Endodermal cell (in vitro differentiated cells): ENCODE results near the gene MAP3K9. TPM values are rescaled to one million over a fixed set of nuclear protein-coding genes. Genes with fewer than 3 reads are reported as not detected.
A peak's percentile ranks its signal among the peaks of the same experiment; 100 is the strongest.

Source experiments
- DNase-seq: peaks from one replicate; pipeline ENCODE4 v3.0.0-alpha.2; 2017
- H3K27ac ChIP-seq: 2 replicates; pipeline ENCODE4 v1.5.1; 2013; ENCODE audit warnings: mild to moderate bottlenecking, low read depth, low read length, moderate library complexity
- H3K27me3 ChIP-seq: 2 replicates; pipeline ENCODE4 v1.6.1; 2013; ENCODE audit warnings: mild to moderate bottlenecking, low read length, moderate library complexity; ENCODE audit not compliant: insufficient read depth, control insufficient read depth, poor library complexity, severe bottlenecking
- H3K36me3 ChIP-seq: 2 replicates; pipeline ENCODE4 v1.7.0; 2013; ENCODE audit warnings: mild to moderate bottlenecking, low read length, moderate library complexity; ENCODE audit not compliant: control insufficient read depth, insufficient read depth
- H3K4me1 ChIP-seq: one replicate; pipeline ENCODE4 v1.7.0; 2013; ENCODE audit warnings: low read length; ENCODE audit not compliant: control insufficient read depth, insufficient read depth
- H3K4me3 ChIP-seq: 2 replicates; pipeline ENCODE4 v1.5.1; 2013; ENCODE audit warnings: mild to moderate bottlenecking, low read length, moderate library complexity
- H3K9ac ChIP-seq: 2 replicates; pipeline ENCODE4 v1.6.1; 2013; ENCODE audit warnings: mild to moderate bottlenecking, low read length, moderate library complexity; ENCODE audit not compliant: poor library complexity, severe bottlenecking; ENCODE audit errors: extremely low read depth
- H3K9me3 ChIP-seq: 2 replicates; pipeline ENCODE4 v1.6.1; 2013; ENCODE audit warnings: mild to moderate bottlenecking, low read length, moderate library complexity; ENCODE audit not compliant: control insufficient read depth
- H3K27ac Mint-ChIP-seq: 2 replicates; pipeline ENCODE4 v1.8.0; 2020; ENCODE audit warnings: mixed read lengths
- H3K27me3 Mint-ChIP-seq: 2 replicates; pipeline ENCODE4 v1.8.0; 2021; ENCODE audit warnings: mild to moderate bottlenecking, mixed read lengths; ENCODE audit not compliant: insufficient read depth
- H3K36me3 Mint-ChIP-seq: 2 replicates; pipeline ENCODE4 v1.8.0; 2020; ENCODE audit warnings: low read depth, mixed read lengths
- H3K4me1 Mint-ChIP-seq: 2 replicates; pipeline ENCODE4 v1.8.0; 2020; ENCODE audit warnings: mixed read lengths
- H3K4me3 Mint-ChIP-seq: 2 replicates; pipeline ENCODE4 v1.8.0; 2020; ENCODE audit warnings: mild to moderate bottlenecking, moderate library complexity, mixed read lengths
- H3K9me3 Mint-ChIP-seq: 2 replicates; pipeline ENCODE4 v1.8.0; 2020; ENCODE audit warnings: mild to moderate bottlenecking, mixed read lengths
- WGBS, 2 experiments: methylation state at CpG; one replicate each; pipeline versions ENCODE4 v1.1.5 to v1.1.7; 2013; ENCODE audit warnings: missing lambda C conversion rate in 2 of 2, mixed read lengths in 1 of 2; ENCODE audit not compliant: insufficient coverage in 1 of 2, insufficient read length in 1 of 2; 5-methylcytosine and 5-hydroxymethylcytosine counted together
- total RNA-seq, 2 donors: library from RNA; stranded (reverse); fragmentation: NEBNext Ultra II Directional in 1 of 2; extraction: Animal tissue kit (Norgen Biotek cat#: 25700) in 1 of 2; gene quantifications; 2 replicates in 1 of 2; 3 replicates in 1 of 2; pipeline ENCODE4 v1.2.1, GENCODE V29; 2021
- TF ChIP-seq, protein P1 (sequence below): fragments of 200-600 bp; sonication (generic); conservative IDR thresholded peaks from 2 replicates; pipeline ENCODE4 v1.5.0; 2021; ENCODE audit warnings: antibody characterized with exemption, mild to moderate bottlenecking

Gene MAP3K9
- total RNA-seq, 2 donors from 2014 or later, result 34.1 to 38.5 TPM

DNA sequence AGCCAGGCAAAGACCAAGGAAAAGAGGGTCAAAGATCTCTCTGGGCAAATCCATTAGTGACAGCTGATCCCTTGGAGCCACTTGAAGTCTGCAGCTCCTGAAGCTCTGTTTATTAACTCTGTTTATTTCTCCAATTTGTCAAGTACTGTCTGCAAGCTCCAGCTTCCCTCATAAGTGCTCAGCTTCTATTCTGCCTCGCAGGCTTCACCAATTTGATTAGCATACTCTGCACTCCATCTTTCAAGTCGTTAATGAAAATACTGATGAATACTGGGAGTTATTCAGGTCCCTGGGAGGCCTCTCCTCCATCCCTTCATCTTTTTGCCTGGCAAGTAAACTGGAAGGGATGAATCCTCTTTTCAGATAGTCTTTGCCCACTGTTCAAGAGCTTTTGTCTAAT, 113.3 kb downstream of the MAP3K9 start:
- TF ChIP-seq, protein P1, sequence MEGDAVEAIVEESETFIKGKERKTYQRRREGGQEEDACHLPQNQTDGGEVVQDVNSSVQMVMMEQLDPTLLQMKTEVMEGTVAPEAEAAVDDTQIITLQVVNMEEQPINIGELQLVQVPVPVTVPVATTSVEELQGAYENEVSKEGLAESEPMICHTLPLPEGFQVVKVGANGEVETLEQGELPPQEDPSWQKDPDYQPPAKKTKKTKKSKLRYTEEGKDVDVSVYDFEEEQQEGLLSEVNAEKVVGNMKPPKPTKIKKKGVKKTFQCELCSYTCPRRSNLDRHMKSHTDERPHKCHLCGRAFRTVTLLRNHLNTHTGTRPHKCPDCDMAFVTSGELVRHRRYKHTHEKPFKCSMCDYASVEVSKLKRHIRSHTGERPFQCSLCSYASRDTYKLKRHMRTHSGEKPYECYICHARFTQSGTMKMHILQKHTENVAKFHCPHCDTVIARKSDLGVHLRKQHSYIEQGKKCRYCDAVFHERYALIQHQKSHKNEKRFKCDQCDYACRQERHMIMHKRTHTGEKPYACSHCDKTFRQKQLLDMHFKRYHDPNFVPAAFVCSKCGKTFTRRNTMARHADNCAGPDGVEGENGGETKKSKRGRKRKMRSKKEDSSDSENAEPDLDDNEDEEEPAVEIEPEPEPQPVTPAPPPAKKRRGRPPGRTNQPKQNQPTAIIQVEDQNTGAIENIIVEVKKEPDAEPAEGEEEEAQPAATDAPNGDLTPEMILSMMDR, result no peak
- Mint-ChIP-seq H3K27ac (no peak overlapping the region), H3K4me3 (no peak overlapping the region), H3K4me1 (peaks cover 4% of the 10 kb centered on the region), H3K9me3 (no peaks in the 10 kb centered on the region), H3K36me3 (no peaks in the 10 kb centered on the region), H3K27me3 (no peaks in the 10 kb centered on the region)
- Histone ChIP-seq H3K4me3 (no peak overlapping the region), H3K9ac (no peak overlapping the region), H3K27ac (no peak overlapping the region), H3K36me3 (no peaks in the 10 kb centered on the region), H3K27me3 (no peaks in the 10 kb centered on the region), H3K4me1 (no peaks in the 10 kb centered on the region), H3K9me3 (no peaks in the 10 kb centered on the region)
- 86% methylated on average over 2 of the region's 2 CpGs; no CpG with 5 or more reads in 1 of the 2 experiments for WGBS, 2 experiments
- no peak for DNase-seq

DNA sequence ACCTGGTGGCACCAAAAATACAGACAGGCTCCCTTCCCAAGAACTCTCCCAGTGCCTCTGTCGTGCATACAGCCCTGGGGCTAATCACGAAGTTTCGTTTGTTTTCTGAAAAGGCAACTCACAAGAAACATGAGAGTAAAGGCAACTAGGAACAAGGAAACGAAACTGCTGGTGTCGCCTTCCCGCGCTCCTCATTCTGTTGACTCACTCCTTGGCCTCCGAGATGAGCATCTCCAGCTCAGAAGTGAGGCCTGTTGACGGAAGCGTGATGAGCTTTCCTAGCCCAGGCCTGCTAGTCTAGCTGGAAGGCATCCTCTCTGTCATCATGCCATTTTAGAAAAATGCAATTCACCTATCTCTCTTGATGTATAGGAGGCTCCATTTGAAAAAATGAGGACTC, 117.1 kb downstream of the MAP3K9 start:
- no peak overlapping the region for H3K4me3 Mint-ChIP-seq
- TF ChIP-seq, protein P1, result no peak
- Histone ChIP-seq H3K4me1 (no peaks in the 10 kb centered on the region), H3K27me3 (no peaks in the 10 kb centered on the region), H3K4me3 (no peak overlapping the region), H3K9me3 (no peaks in the 10 kb centered on the region), H3K9ac (no peak overlapping the region), H3K36me3 (no peaks in the 10 kb centered on the region), H3K27ac (no peak overlapping the region)
- H3K27me3 Mint-ChIP-seq, result no peaks in the 10 kb centered on the region
- H3K4me1 Mint-ChIP-seq, result no peaks in the 10 kb centered on the region
- no peaks in the 10 kb centered on the region for H3K36me3 Mint-ChIP-seq
- no peak for DNase-seq
- H3K9me3 Mint-ChIP-seq, result no peaks in the 10 kb centered on the region
- H3K27ac Mint-ChIP-seq, result no peak overlapping the region
- 81 to 83% methylated on average over 7 to 10 of the region's 10 CpGs for WGBS, 2 experiments

DNA sequence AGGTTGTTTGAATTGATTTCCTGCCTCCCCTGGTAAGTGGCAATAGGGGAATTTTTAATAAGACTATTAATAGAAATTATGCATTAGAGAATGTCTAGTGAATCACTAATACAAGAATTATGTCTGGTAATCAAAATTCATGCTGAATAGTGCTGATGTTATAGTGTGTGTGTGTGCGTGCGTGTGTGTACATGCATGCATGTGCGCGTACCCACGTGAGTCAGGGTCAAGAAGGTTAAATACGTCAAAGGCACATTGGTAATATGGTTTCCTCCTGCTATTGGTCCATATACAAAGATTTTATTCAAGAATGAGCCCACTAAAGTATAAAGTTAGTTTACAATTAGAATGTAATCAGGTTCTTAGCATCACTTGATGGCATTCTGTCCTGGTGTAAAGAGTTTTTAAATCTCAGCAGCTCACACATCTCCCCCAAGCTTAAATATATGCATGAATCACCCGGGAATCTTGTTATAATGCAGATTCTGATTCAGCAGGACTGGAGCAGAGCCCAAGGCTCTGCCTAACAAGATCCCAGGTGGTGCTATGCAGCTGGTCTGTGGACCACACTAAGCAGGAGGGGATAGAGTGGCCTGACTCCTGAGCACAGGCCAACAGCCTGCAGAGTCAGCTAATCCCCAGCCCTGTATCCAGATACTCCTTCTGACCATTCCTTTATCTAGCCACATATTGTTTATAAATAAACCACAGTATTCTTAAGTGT, 123.7 kb downstream of the MAP3K9 start:
- H3K9ac ChIP-seq, result no peak overlapping the region
- no peaks in the 10 kb centered on the region for H3K27me3 Mint-ChIP-seq
- H3K27me3 ChIP-seq, result no peaks in the 10 kb centered on the region
- H3K27ac ChIP-seq, result no peak overlapping the region
- TF ChIP-seq, protein P1, result no peak
- no peak overlapping the region for H3K4me3 ChIP-seq
- H3K9me3 ChIP-seq, result no peaks in the 10 kb centered on the region
- H3K9me3 Mint-ChIP-seq, result no peaks in the 10 kb centered on the region
- H3K36me3 Mint-ChIP-seq, result no peaks in the 10 kb centered on the region
- 90% methylated on average over 7 of the region's 7 CpGs; no CpG with 5 or more reads in 1 of the 2 experiments for WGBS, 2 experiments
- H3K36me3 ChIP-seq, result no peaks in the 10 kb centered on the region
- H3K4me1 ChIP-seq, result no peaks in the 10 kb centered on the region
- H3K27ac Mint-ChIP-seq, result no peak overlapping the region
- DNase-seq, result peak; percentile 54
- no peak overlapping the region for H3K4me3 Mint-ChIP-seq
- H3K4me1 Mint-ChIP-seq, result peaks cover 6% of the 10 kb centered on the region
